Endothelial cell of umbilical vein (primary cell): ENCODE results near the gene AGMAT. TPM values are rescaled to one million over a fixed set of nuclear protein-coding genes. Genes with fewer than 3 reads are reported as not detected.

Experiments used
- BruUV-seq: library from RNA; stranded (reverse); fragments of 400-500 nt; replicated peaks from 2 replicates; lab custom pipeline; 2021; lab: Mats Ljungman, UMichigan
- CTCF ChIA-PET: fragments of 300-600, 350-600 bp; sonication (Branson Sonifier 250); formaldehyde crosslinking; loops from one replicate; lab custom pipeline; 2021; ENCODE audit warnings: antibody characterized with exemption, inconsistent platforms; lab: Charles Lee
- POLR2A ChIA-PET: fragments of 300-600, 350-600 bp; sonication (Branson Sonifier 250); formaldehyde crosslinking; loops from one replicate; lab custom pipeline; 2021; ENCODE audit warnings: antibody characterized with exemption, inconsistent platforms; lab: Charles Lee
- DNase-seq: peaks from one replicate; pipeline ENCODE4 v3.0.0-alpha.2; 2011; ENCODE audit warnings: low read depth, low spot score
- FAIRE-seq: peaks from 2 replicates; lab custom pipeline; 2011; peaks lifted over from hg19 to GRCh38; lab: Jason Lieb, UNC
- H2AFZ ChIP-seq: 2 replicates; pipeline ENCODE4 v1.6.0; 2012; ENCODE audit warnings: low read depth, low read length, control low read depth, inconsistent platforms
- H3K27ac ChIP-seq: 2 replicates; pipeline ENCODE4 v1.5.1; 2011; ENCODE audit warnings: low read depth, mild to moderate bottlenecking, control low read depth, low read length, moderate library complexity; ENCODE audit not compliant: insufficient read depth
- H3K27me3 ChIP-seq, 2 experiments: 2 replicates each; pipeline versions ENCODE4 v1.6.0 to v1.6.1; 2011; ENCODE audit warnings: low read length in 2 of 2, mixed read lengths in 1 of 2; ENCODE audit not compliant: control insufficient read depth in 2 of 2, insufficient read depth in 2 of 2
- H3K36me3 ChIP-seq, 2 experiments: 2 replicates in 1 of 2; 3 replicates in 1 of 2; pipeline ENCODE4 v1.5.1; 2011; ENCODE audit warnings: low read length in 2 of 2, mild to moderate bottlenecking in 1 of 2, moderate library complexity in 1 of 2; ENCODE audit not compliant: control insufficient read depth in 2 of 2, insufficient read depth in 2 of 2; ENCODE audit errors: extremely low read depth in 1 of 2
- H3K4me1 ChIP-seq: 3 replicates; pipeline ENCODE4 v1.5.1; 2011; ENCODE audit warnings: mild to moderate bottlenecking, low read length; ENCODE audit not compliant: control insufficient read depth, insufficient read depth; ENCODE audit errors: extremely low read depth
- H3K4me2 ChIP-seq: 2 replicates; pipeline ENCODE4 v1.6.1; 2011; ENCODE audit warnings: low read length, control low read depth, mixed read lengths; ENCODE audit not compliant: insufficient read depth
- H3K4me3 ChIP-seq, 3 experiments: fragments of 200-600 bp in 1 of 3; sonication (generic), shearing (Covaris generic) in 1 of 3; replicated peaks in 1 of 3; 2 replicates each; pipeline ENCODE4 v1.5.1; 2011 to 2016; ENCODE audit warnings: control low read depth in 3 of 3, low read length in 3 of 3, mild to moderate bottlenecking in 2 of 3, inconsistent platforms in 1 of 3, low read depth in 1 of 3, moderate library complexity in 1 of 3; ENCODE audit not compliant: insufficient read depth in 1 of 3
- H3K79me2 ChIP-seq: 2 replicates; pipeline ENCODE4 v1.6.0; 2012; ENCODE audit warnings: low read length, inconsistent platforms; ENCODE audit not compliant: control insufficient read depth, insufficient read depth
- H3K9ac ChIP-seq: replicated peaks from 2 replicates; pipeline ENCODE3; 2011; ENCODE audit warnings: low read length, control low read depth; ENCODE audit not compliant: insufficient read depth; ENCODE audit errors: extremely low read depth
- H3K9me1 ChIP-seq: replicated peaks from 3 replicates; pipeline ENCODE4 v1.6.0; 2011; ENCODE audit warnings: mild to moderate bottlenecking, low read length; ENCODE audit not compliant: control insufficient read depth, insufficient read depth; ENCODE audit errors: extremely low read depth
- H3K9me3 ChIP-seq: replicated peaks from 2 replicates; pipeline ENCODE4 v1.5.1; 2012; ENCODE audit warnings: low read length, inconsistent platforms; ENCODE audit not compliant: control insufficient read depth, insufficient read depth
- H4K20me1 ChIP-seq: replicated peaks from 2 replicates; pipeline ENCODE3; 2011; ENCODE audit warnings: mild to moderate bottlenecking, low read length; ENCODE audit not compliant: control insufficient read depth, insufficient read depth; ENCODE audit errors: extremely low read depth
- EZH2 ChIP-seq: IDR thresholded peaks from 2 replicates; pipeline ENCODE4 v1.6.1; 2012; ENCODE audit warnings: borderline replicate concordance, low read depth, mild to moderate bottlenecking, moderate library complexity, low read length, inconsistent platforms; ENCODE audit not compliant: severe bottlenecking
- FOS ChIP-seq: IDR thresholded peaks from 2 replicates; pipeline ENCODE4 v1.6.1; 2011; ENCODE audit warnings: mild to moderate bottlenecking, low read length, moderate library complexity, borderline replicate concordance; ENCODE audit not compliant: insufficient read depth
- GATA2 ChIP-seq: IDR thresholded peaks from 2 replicates; pipeline ENCODE4 v1.7.0; 2011; ENCODE audit warnings: low read depth, mild to moderate bottlenecking, moderate library complexity, mixed read lengths, low read length; ENCODE audit not compliant: insufficient read length, insufficient read depth
- JUN ChIP-seq: IDR thresholded peaks from 2 replicates; pipeline ENCODE4 v1.6.1; 2011; ENCODE audit warnings: borderline replicate concordance, low read depth; ENCODE audit not compliant: insufficient read length, insufficient read depth
- MYC ChIP-seq: IDR thresholded peaks from one replicate; pipeline ENCODE4 v1.6.1; 2011; ENCODE audit warnings: mild to moderate bottlenecking, low read depth, low read length
- POLR2A ChIP-seq: IDR thresholded peaks from 2 replicates; pipeline ENCODE4 v1.6.1; 2012; ENCODE audit warnings: low read depth, mild to moderate bottlenecking, control low read depth, low read length
- POLR2AphosphoS5 ChIP-seq: IDR thresholded peaks from 2 replicates; pipeline ENCODE4 v1.6.1; 2012; ENCODE audit warnings: low read depth, mild to moderate bottlenecking, control low read depth, low read length, moderate library complexity; ENCODE audit not compliant: insufficient read depth
- dilution Hi-C: fragments of 300-500 bp; cut with MboI; formaldehyde crosslinking; loops from one replicate; pipeline ENCODE4 v1.15.0; 2019; ENCODE audit warnings: low sequenced_read_pairs; ENCODE audit not compliant: extremely low pct_ligation_motif_present
- intact Hi-C: fragments of 100-400 bp; cut with micrococcal nuclease; formaldehyde crosslinking; loops from one replicate; pipeline ENCODE4 v1.10.0; 2022
- polyA plus RNA-seq, 4 experiments: library from polyadenylated mRNA; depleted of rRNA in 3 of 4; stranded (reverse) in 3 of 4; unstranded in 1 of 4; fragments of >200 nt; gene quantifications; 2 replicates each; pipeline versions ENCODE4 v1.2.1 to v1.2.3, GENCODE V29; 2011 to 2012; ENCODE audit warnings: missing spikeins in 1 of 4
- total RNA-seq: library from RNA; stranded (reverse); gene quantifications from 2 replicates; pipeline ENCODE4 v1.2.3, GENCODE V29; 2021
- TF ChIP-seq, protein P1 (sequence below), 2 donors: IDR thresholded peaks; 1 replicate in 1 of 2; 2 replicates in 1 of 2; pipeline ENCODE4 v1.5.1; 2011; ENCODE audit warnings: low read length in 2 of 2, mild to moderate bottlenecking in 2 of 2, moderate library complexity in 2 of 2, control low read depth in 1 of 2, inconsistent platforms in 1 of 2, low read depth in 1 of 2; ENCODE audit not compliant: insufficient read depth in 1 of 2; ENCODE audit errors: extremely low read depth in 1 of 2
- TF ChIP-seq, protein P2 (sequence below): IDR thresholded peaks from 2 replicates; pipeline ENCODE4 v1.6.1; 2011; ENCODE audit not compliant: insufficient read depth, insufficient read length

AGMAT gene
- total and polyA plus RNA-seq, 2 donors (not counting 3 experiments of a cell fraction or from before 2014, with no cell fraction given): 0.39 to 1.9 TPM

DNA sequence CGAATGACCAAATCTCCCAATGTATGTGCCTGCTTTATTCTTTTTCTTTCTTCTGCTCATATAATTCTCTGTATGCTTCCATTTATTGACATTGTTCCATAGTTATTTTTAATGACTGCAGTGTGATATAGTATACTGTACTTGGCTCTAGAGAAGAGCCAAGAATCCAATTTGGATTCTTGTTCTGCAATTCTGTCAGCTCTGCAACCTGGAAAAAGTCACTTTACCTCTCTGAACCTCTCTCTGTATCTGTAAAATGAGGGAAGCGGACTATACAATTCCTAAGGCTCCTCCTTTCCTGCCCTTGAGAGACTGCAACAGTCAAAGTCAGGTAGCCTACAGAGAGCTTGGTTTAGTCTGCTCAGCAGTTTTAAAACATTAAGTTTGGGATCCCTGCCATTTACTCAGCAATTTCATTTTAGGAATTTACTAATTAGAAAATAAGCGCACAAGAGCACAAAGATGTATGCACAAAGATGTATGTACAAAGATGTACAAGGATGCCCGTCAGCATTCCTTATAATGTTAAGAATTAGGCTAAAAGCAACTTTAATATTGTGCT is 43.5 kb downstream of the AGMAT start:
- Histone ChIP-seq H3K9ac (no peak overlapping the region), H3K4me3 (no peak overlapping the region), H3K27ac (no peak overlapping the region), H3K9me1 (no peaks in the 10 kb centered on the region), H3K27me3 (no peaks in the 10 kb centered on the region), H4K20me1 (no peaks in the 10 kb centered on the region), H3K4me1 (no peaks in the 10 kb centered on the region), H3K4me2 (no peak overlapping the region), H3K9me3 (no peaks in the 10 kb centered on the region), H2AFZ (no peak overlapping the region), H3K79me2 (no peaks in the 10 kb centered on the region), H3K36me3 (peaks cover 9 to 17% of the 10 kb centered on the region in 2 experiments)
- DNase-seq (no peak), FAIRE-seq (no peak)
- no TSS peak for BruUV-seq
- dilution Hi-C loops (no loop called here), intact Hi-C loops (no loop called here)
- TF ChIP-seq POLR2A: no peak
- TF ChIP-seq POLR2AphosphoS5: no peak
- TF ChIP-seq GATA2: no peak
- TF ChIP-seq, protein P1, sequence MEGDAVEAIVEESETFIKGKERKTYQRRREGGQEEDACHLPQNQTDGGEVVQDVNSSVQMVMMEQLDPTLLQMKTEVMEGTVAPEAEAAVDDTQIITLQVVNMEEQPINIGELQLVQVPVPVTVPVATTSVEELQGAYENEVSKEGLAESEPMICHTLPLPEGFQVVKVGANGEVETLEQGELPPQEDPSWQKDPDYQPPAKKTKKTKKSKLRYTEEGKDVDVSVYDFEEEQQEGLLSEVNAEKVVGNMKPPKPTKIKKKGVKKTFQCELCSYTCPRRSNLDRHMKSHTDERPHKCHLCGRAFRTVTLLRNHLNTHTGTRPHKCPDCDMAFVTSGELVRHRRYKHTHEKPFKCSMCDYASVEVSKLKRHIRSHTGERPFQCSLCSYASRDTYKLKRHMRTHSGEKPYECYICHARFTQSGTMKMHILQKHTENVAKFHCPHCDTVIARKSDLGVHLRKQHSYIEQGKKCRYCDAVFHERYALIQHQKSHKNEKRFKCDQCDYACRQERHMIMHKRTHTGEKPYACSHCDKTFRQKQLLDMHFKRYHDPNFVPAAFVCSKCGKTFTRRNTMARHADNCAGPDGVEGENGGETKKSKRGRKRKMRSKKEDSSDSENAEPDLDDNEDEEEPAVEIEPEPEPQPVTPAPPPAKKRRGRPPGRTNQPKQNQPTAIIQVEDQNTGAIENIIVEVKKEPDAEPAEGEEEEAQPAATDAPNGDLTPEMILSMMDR (IDR thresholded peaks at IDR 0.05; ENCODE audit: extremely low read depth in 1 of 2, insufficient read depth in 1 of 2, low read depth in 1 of 2, low read length in 2 of 2): no peak
- TF ChIP-seq, protein P2, sequence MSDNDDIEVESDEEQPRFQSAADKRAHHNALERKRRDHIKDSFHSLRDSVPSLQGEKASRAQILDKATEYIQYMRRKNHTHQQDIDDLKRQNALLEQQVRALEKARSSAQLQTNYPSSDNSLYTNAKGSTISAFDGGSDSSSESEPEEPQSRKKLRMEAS: no peak
- no peak for TF ChIP-seq EZH2
- no peak for TF ChIP-seq FOS
- no peak for TF ChIP-seq MYC
- TF ChIP-seq JUN: no peak
- POLR2A ChIA-PET: no interaction called here
- CTCF ChIA-PET: no interaction called here
